Pancreas (tissue), 10 donors: Measurements from ENCODE around the gene RAB3GAP1. TPM values are rescaled to one million over a fixed set of nuclear protein-coding genes. Genes with fewer than 3 reads are reported as not detected.

Experiments used
- ATAC-seq, 4 donors: fragments of 200-7000 bp; cut with Tn5 transposase; one replicate each; pipeline versions ENCODE4 v1.8.0 to v1.9.1; 2020; ENCODE audit warnings: mild to moderate bottlenecking in 4 of 4, moderate library complexity in 4 of 4
- DNase-seq, 6 donors: peaks; one replicate each; pipeline ENCODE4 v3.0.0-alpha.2; 2020
- FAIRE-seq: peaks from 2 replicates; lab custom pipeline; 2012; peaks lifted over from hg19 to GRCh38; lab: Jason Lieb, UNC
- H3K27ac ChIP-seq, 4 donors: fragments of 200-600 bp; sonication (generic); 1 replicate in 3 of 4; 2 replicates in 1 of 4; pipeline versions ENCODE4 v1.5.0 to v1.8.0; 2020
- H3K27me3 ChIP-seq, 4 donors: fragments of 200-600 bp; one replicate each; pipeline ENCODE4 v1.8.0; 2021
- H3K36me3 ChIP-seq, 3 donors: fragments of 200-600 bp; sonication (generic) in 1 of 3; one replicate each; pipeline versions ENCODE4 v1.5.0 to v1.8.0; 2020 to 2021
- H3K4me1 ChIP-seq, 3 donors: fragments of 200-600 bp; one replicate each; pipeline ENCODE4 v1.8.0; 2021
- H3K4me3 ChIP-seq, 4 donors: fragments of 200-600 bp; sonication (generic) in 2 of 4; one replicate each; pipeline versions ENCODE4 v1.5.0 to v1.8.0; 2020 to 2021
- H3K9me3 ChIP-seq, 4 donors: fragments of 200-600 bp; one replicate each; pipeline ENCODE4 v1.8.0; 2021
- CTCF ChIP-seq, 4 donors: fragments of 200-600 bp; sonication (generic) in 3 of 4; IDR thresholded peaks; one replicate each; pipeline versions ENCODE4 v1.5.0 to v1.8.0; 2021; ENCODE audit warnings: antibody characterized with exemption in 4 of 4
- WGBS, 2 donors: extraction: QIAGEN DNeasy Blood & Tissue Kit; methylation state at CpG; one replicate each; pipeline ENCODE4 v1.1.7; 2013; 5-methylcytosine and 5-hydroxymethylcytosine counted together
- intact Hi-C, 3 donors: fragments of 100-400 bp; cut with DNase I; formaldehyde crosslinking; loops; one replicate each; pipeline versions ENCODE4 v1.11.1 to v1.14.2; 2022
- polyA plus RNA-seq, 2 donors: library from polyadenylated mRNA; stranded (reverse); fragments of 200-250 nt; gene quantifications; one replicate each; pipeline ENCODE4 v1.2.3, GENCODE V29; 2013
- total RNA-seq, 6 donors: library from RNA; stranded (reverse); fragmentation: NEBNext Ultra II Directional in 4 of 6; extraction: Animal tissue kit (Norgen Biotek cat#: 25700) in 4 of 6; gene quantifications; one replicate each; pipeline versions ENCODE4 v1.2.1 to v1.2.4, GENCODE V29; 2021 to 2023
- donor health status: healthy with polysubstance abuse.
- donor health status: DM: no; HTN: no; CAD: no; lungs with moderate emphysema.
- donor health status: DM: no; HTN: no; CAD: no.
- donor health status: control.
- donor health status: control.
- donor health status: Bipolar disorder and iron deficiency.
- donor health status: DM: yes; HTN: yes; CAD: no.
- donor health status: DM: no; HTN: no; CAD: no.
- donor health status: DM: no; HTN: no; CAD: no.
- donor health status: DM: yes; HTN: yes; CAD: no.

Gene RAB3GAP1
- total and polyA plus RNA-seq, 8 donors, result 10.3 to 25.5 (median 22.3) TPM

GRCh38 chr2:135009339-135009738, 42.8 kb upstream of the RAB3GAP1 start:
- Histone ChIP-seq H3K36me3 (no peaks in the 10 kb centered on the region), H3K4me3 (no peak overlapping the region), H3K27me3 (no peaks in the 10 kb centered on the region), H3K27ac (no peak overlapping the region), H3K9me3 (no peaks in the 10 kb centered on the region), H3K4me1 (no peaks in the 10 kb centered on the region)
- no peak for TF ChIP-seq CTCF (IDR thresholded peaks at IDR 0.05)
- DNase-seq, result no peak
- intact Hi-C loops, result loop anchor here in 1 of 3 donors (10.0 kb wide), 1 partner anchor 705 kb away; no protein-coding TSS in a partner anchor
- WGBS, 2 donors, result 91 to 92% methylated on average over 1 of the region's 1 CpG
- no peak for FAIRE-seq
- no peak for ATAC-seq

GRCh38 chr2:135010200-135010942, 41.7 kb upstream of the RAB3GAP1 start:
- Histone ChIP-seq H3K9me3 (no peaks in the 10 kb centered on the region), H3K36me3 (no peaks in the 10 kb centered on the region), H3K27me3 (no peaks in the 10 kb centered on the region), H3K4me3 (no peak overlapping the region), H3K27ac (no peak overlapping the region), H3K4me1 (no peaks in the 10 kb centered on the region)
- no peak for FAIRE-seq
- intact Hi-C loops, result no loop called here
- TF ChIP-seq CTCF (IDR thresholded peaks at IDR 0.05), result no peak
- 70 to 81% methylated on average over 10 of the region's 10 CpGs for WGBS, 2 donors
- no peak for DNase-seq
- no peak for ATAC-seq

GRCh38 chr2:135011633-135012032, 40.5 kb upstream of the RAB3GAP1 start:
- FAIRE-seq, result no peak
- intact Hi-C loops, result no loop called here
- ATAC-seq, result no peak
- no peak for TF ChIP-seq CTCF (IDR thresholded peaks at IDR 0.05)
- no peak overlapping the region for H3K27ac ChIP-seq
- no peaks in the 10 kb centered on the region for H3K36me3 ChIP-seq
- no peak for DNase-seq
- no peak overlapping the region for H3K4me3 ChIP-seq
- no peaks in the 10 kb centered on the region for H3K9me3 ChIP-seq
- no peaks in the 10 kb centered on the region for H3K4me1 ChIP-seq
- H3K27me3 ChIP-seq, result no peaks in the 10 kb centered on the region

- H3K36me3 ChIP-seq, result no peaks in the 10 kb centered on the region
- intact Hi-C loops, result no loop called here
- 95% methylated on average over 1 of the region's 1 CpG for WGBS, 2 donors
- DNase-seq (no peak), FAIRE-seq (no peak), ATAC-seq (no peak)
- no peak overlapping the region for H3K27ac ChIP-seq
- H3K9me3 ChIP-seq, result no peaks in the 10 kb centered on the region
- H3K4me3 ChIP-seq, result no peak overlapping the region
- no peaks in the 10 kb centered on the region for H3K4me1 ChIP-seq
- no peak for TF ChIP-seq CTCF (IDR thresholded peaks at IDR 0.05)
- H3K27me3 ChIP-seq, result no peaks in the 10 kb centered on the region
Observed at GRCh38 chr2:135021618-135022017, 30.5 kb upstream of the RAB3GAP1 start.
